ENCODE data around the gene KLB. TPM values are rescaled to one million over a fixed set of nuclear protein-coding genes. Genes with fewer than 3 reads are reported as not detected.
"Not testable (repeated sequence)": the region's sequence is repeated elsewhere in the genome, so short reads cannot be mapped to it uniquely, and the experiment has no call there.

Gene KLB
- total RNA-seq, 1 donor from 2014 or later: not detected

GRCh38 chr4:39375478-39375877, 31.3 kb upstream of the KLB start:
- Mint-ChIP-seq H3K4me1 (ENCODE audit: low read depth) (no peaks in the 10 kb centered on the region), H3K4me3 (ENCODE audit: unreplicated experiment) (no peak overlapping the region), H3K36me3 (ENCODE audit: low read depth) (peaks cover 10% of the 10 kb centered on the region), H3K9me3 (ENCODE audit: low read depth) (peaks cover 17% of the 10 kb centered on the region), H3K27ac (ENCODE audit: unreplicated experiment) (no peak overlapping the region), H3K27me3 (ENCODE audit: low read depth) (peaks cover 25% of the 10 kb centered on the region)
- DNase-seq (ENCODE audit: low spot score): no peak
- no peak for TF ChIP-seq CTCF (IDR thresholded peaks at IDR 0.05)

GRCh38 chr4:39383690-39384089, 23.0 kb upstream of the KLB start:
- Mint-ChIP-seq H3K4me3 (ENCODE audit: unreplicated experiment) (no peak overlapping the region), H3K9me3 (ENCODE audit: low read depth) (peaks cover 17% of the 10 kb centered on the region), H3K36me3 (ENCODE audit: low read depth) (peaks cover 12% of the 10 kb centered on the region), H3K27me3 (ENCODE audit: low read depth) (peaks cover 28% of the 10 kb centered on the region), H3K4me1 (ENCODE audit: low read depth) (no peaks in the 10 kb centered on the region), H3K27ac (ENCODE audit: unreplicated experiment) (no peak overlapping the region)
- TF ChIP-seq CTCF (IDR thresholded peaks at IDR 0.05): no peak
- no peak for DNase-seq (ENCODE audit: low spot score)

GRCh38 chr4:39384563-39384962, 22.2 kb upstream of the KLB start:
- Mint-ChIP-seq H3K9me3 (ENCODE audit: low read depth) (peaks cover 8% of the 10 kb centered on the region), H3K4me1 (ENCODE audit: low read depth) (no peaks in the 10 kb centered on the region), H3K36me3 (ENCODE audit: low read depth) (peaks cover 7% of the 10 kb centered on the region), H3K4me3 (ENCODE audit: unreplicated experiment) (no peak overlapping the region), H3K27ac (ENCODE audit: unreplicated experiment) (no peak overlapping the region), H3K27me3 (ENCODE audit: low read depth) (peaks cover 22% of the 10 kb centered on the region)
- no peak for DNase-seq (ENCODE audit: low spot score)
- TF ChIP-seq CTCF (IDR thresholded peaks at IDR 0.05): no peak

- Mint-ChIP-seq H3K9me3 (ENCODE audit: low read depth) (no peaks in the 10 kb centered on the region), H3K4me3 (ENCODE audit: unreplicated experiment) (no peak overlapping the region), H3K36me3 (ENCODE audit: low read depth) (no peaks in the 10 kb centered on the region), H3K4me1 (ENCODE audit: low read depth) (no peaks in the 10 kb centered on the region), H3K27ac (ENCODE audit: unreplicated experiment) (no peak overlapping the region), H3K27me3 (ENCODE audit: low read depth) (no peaks in the 10 kb centered on the region)
- no peak for TF ChIP-seq CTCF (IDR thresholded peaks at IDR 0.05)
- no peak for DNase-seq (ENCODE audit: low spot score)
These were observed 16.1 kb upstream of the KLB start for GRCh38 chr4:39390603-39391002.

GRCh38 chr4:39394706-39395105, 12.0 kb upstream of the KLB start:
- no peak for DNase-seq (ENCODE audit: low spot score)
- H3K27me3 Mint-ChIP-seq (ENCODE audit: low read depth): no peaks in the 10 kb centered on the region
- no peak overlapping the region for H3K4me3 Mint-ChIP-seq (ENCODE audit: unreplicated experiment)
- no peaks in the 10 kb centered on the region for H3K36me3 Mint-ChIP-seq (ENCODE audit: low read depth)
- H3K4me1 Mint-ChIP-seq (ENCODE audit: low read depth): no peaks in the 10 kb centered on the region
- TF ChIP-seq CTCF (IDR thresholded peaks at IDR 0.05): no peak
- no peaks in the 10 kb centered on the region for H3K9me3 Mint-ChIP-seq (ENCODE audit: low read depth)
- H3K27ac Mint-ChIP-seq (ENCODE audit: unreplicated experiment): no peak overlapping the region

GRCh38 chr4:39401640-39402039, 5.1 kb upstream of the KLB start:
- H3K36me3 Mint-ChIP-seq (ENCODE audit: low read depth); H3K9me3 Mint-ChIP-seq (ENCODE audit: low read depth); H3K4me3 Mint-ChIP-seq (ENCODE audit: unreplicated experiment); H3K27me3 Mint-ChIP-seq (ENCODE audit: low read depth); H3K4me1 Mint-ChIP-seq (ENCODE audit: low read depth); DNase-seq (ENCODE audit: low spot score); H3K27ac Mint-ChIP-seq (ENCODE audit: unreplicated experiment): not testable (repeated sequence)

Measured in chondrocyte (in vitro differentiated cells).